Measurements from ENCODE around the gene ERCC1.

Gene ERCC1

DNA sequence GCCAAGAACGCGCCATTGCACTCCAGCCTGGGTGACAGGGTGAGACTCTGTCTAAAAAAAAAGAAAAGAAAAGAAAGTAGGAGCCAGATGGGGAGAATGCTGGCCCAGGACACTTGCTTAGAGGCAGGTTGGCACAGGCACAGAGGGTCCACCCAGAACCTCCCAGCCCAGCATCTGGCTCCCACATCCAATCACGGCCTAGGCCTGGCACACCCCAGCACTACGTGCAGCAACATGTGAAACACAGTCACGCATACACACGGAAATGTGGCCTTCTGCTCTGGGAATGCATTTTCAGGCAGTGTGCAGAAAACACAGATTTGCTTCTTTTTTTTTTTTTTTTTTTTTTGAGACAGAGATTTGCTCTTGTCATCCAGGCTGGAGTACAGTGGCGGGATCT is 23.2 kb upstream of the ERCC1 start:
- no peak overlapping the region for H3K27ac ChIP-seq
- TF ChIP-seq, protein P1, sequence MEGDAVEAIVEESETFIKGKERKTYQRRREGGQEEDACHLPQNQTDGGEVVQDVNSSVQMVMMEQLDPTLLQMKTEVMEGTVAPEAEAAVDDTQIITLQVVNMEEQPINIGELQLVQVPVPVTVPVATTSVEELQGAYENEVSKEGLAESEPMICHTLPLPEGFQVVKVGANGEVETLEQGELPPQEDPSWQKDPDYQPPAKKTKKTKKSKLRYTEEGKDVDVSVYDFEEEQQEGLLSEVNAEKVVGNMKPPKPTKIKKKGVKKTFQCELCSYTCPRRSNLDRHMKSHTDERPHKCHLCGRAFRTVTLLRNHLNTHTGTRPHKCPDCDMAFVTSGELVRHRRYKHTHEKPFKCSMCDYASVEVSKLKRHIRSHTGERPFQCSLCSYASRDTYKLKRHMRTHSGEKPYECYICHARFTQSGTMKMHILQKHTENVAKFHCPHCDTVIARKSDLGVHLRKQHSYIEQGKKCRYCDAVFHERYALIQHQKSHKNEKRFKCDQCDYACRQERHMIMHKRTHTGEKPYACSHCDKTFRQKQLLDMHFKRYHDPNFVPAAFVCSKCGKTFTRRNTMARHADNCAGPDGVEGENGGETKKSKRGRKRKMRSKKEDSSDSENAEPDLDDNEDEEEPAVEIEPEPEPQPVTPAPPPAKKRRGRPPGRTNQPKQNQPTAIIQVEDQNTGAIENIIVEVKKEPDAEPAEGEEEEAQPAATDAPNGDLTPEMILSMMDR (IDR thresholded peaks at IDR 0.05) = no peak
- H3K4me3 ChIP-seq (ENCODE audit: low read depth in 1 of 2, low read length in 1 of 2) = no peak overlapping the region
- H3K9me3 ChIP-seq = no peaks in the 10 kb centered on the region
- peaks cover 48% of the 10 kb centered on the region for H3K27me3 ChIP-seq
- no peaks in the 10 kb centered on the region for H3K36me3 ChIP-seq
- H3K4me1 ChIP-seq (ENCODE audit: control insufficient read depth in 1 of 2, insufficient read depth in 1 of 2, low read depth in 1 of 2, low read length in 1 of 2) = peaks cover 51 to 57% of the 10 kb centered on the region in 2 experiments

DNA sequence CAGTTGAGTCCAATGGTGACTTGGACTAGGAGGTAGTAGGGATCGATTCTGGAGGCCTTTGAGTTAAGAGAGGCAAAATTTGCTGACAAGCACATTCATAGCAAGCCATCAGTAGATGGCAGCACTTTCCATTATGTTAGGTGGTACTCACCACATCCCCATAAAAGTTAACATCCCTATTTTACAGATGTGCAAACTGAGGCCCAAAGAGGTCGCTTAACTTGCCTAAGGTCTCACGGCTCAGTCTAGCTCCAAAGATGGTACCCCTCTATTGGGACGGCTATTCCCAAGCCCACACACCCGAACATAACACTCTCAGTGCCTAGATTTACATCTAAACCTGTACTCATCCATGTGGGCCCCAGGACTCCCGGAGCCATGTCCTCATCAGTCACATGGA is 22.6 kb upstream of the ERCC1 start:
- H3K4me1 ChIP-seq (ENCODE audit: control insufficient read depth in 1 of 2, insufficient read depth in 1 of 2, low read depth in 1 of 2, low read length in 1 of 2) = peaks cover 46 to 53% of the 10 kb centered on the region in 2 experiments
- TF ChIP-seq, protein P1 (IDR thresholded peaks at IDR 0.05) = no peak
- H3K36me3 ChIP-seq = no peaks in the 10 kb centered on the region
- H3K27me3 ChIP-seq = peaks cover 43% of the 10 kb centered on the region
- no peaks in the 10 kb centered on the region for H3K9me3 ChIP-seq
- H3K4me3 ChIP-seq (ENCODE audit: low read depth in 1 of 2, low read length in 1 of 2) = no peak overlapping the region
- H3K27ac ChIP-seq = no peak overlapping the region

- Histone ChIP-seq H3K27ac (peak overlapping the region; percentile 84), H3K4me3 (ENCODE audit: low read depth in 1 of 2, low read length in 1 of 2) (peak overlapping the region in 1 of 2 experiments; percentile 54), H3K4me1 (ENCODE audit: control insufficient read depth in 1 of 2, insufficient read depth in 1 of 2, low read depth in 1 of 2, low read length in 1 of 2) (peaks cover 42 to 48% of the 10 kb centered on the region in 2 experiments), H3K27me3 (peaks cover 43% of the 10 kb centered on the region), H3K9me3 (no peaks in the 10 kb centered on the region), H3K36me3 (no peaks in the 10 kb centered on the region)
- TF ChIP-seq, protein P1 (IDR thresholded peaks at IDR 0.05) = no peak
Observed at GRCh38 chr19:45445139-45445538, 21.4 kb upstream of the ERCC1 start.

GRCh38 chr19:45444318-45445041 is 20.8 kb upstream of the ERCC1 start:
- Histone ChIP-seq H3K27ac (peak overlapping the region; percentile 84), H3K27me3 (peaks cover 43% of the 10 kb centered on the region), H3K4me3 (ENCODE audit: low read depth in 1 of 2, low read length in 1 of 2) (peak overlapping the region; percentile 1 to 54), H3K9me3 (no peaks in the 10 kb centered on the region), H3K36me3 (no peaks in the 10 kb centered on the region), H3K4me1 (ENCODE audit: control insufficient read depth in 1 of 2, insufficient read depth in 1 of 2, low read depth in 1 of 2, low read length in 1 of 2) (peaks cover 39 to 48% of the 10 kb centered on the region in 2 experiments)
- TF ChIP-seq, protein P1 (IDR thresholded peaks at IDR 0.05) = peak; percentile 45

DNA sequence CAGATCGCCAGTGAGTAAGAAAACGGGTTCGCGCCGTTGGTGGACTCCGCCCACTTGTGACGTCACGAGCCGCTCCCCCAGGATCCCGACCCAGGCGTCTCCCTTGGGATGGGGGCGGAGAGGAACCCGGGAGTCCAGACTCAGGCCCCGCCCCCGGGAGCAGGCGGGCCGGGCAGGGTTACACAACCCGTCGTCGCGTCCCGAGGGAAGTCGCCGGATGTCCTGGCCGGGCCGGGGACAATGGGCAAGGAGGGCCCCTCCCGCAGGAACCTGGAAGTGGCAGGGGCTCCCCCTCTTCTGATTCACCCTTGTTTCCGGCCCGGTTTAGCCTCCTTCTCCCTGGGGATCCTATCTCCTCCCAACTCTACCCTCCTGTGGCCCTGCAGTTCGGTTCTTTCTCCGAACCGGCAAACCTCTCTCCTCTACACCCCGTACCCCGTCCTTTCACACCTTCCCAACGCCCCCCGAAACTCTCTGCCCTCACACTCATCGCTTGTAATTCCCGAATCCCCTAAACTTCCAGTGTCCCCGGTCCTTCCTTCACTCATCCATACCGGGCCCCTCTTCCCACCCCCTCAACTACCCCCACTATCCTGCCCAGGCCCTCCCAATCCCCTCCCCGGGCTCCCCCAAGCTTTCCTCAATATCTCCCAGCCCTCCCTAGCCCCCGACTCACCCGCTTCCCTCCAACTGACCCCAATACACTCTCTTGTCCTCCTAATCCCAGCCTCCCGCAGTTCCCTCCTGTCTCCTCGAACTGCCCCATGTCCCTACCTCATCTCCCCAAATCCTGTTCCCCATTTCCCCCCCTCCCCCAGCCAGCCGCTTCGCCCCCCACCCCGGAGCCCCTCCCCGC is 20.0 kb upstream of the ERCC1 start:
- Histone ChIP-seq H3K27me3 (peaks cover 43% of the 10 kb centered on the region), H3K4me1 (ENCODE audit: control insufficient read depth in 1 of 2, insufficient read depth in 1 of 2, low read depth in 1 of 2, low read length in 1 of 2) (peaks cover 38 to 48% of the 10 kb centered on the region in 2 experiments), H3K9me3 (no peaks in the 10 kb centered on the region), H3K4me3 (ENCODE audit: low read depth in 1 of 2, low read length in 1 of 2) (peak overlapping the region; percentile 54 to 60), H3K36me3 (no peaks in the 10 kb centered on the region), H3K27ac (peak overlapping the region; percentile 84)
- TF ChIP-seq, protein P1 (IDR thresholded peaks at IDR 0.05) = no peak

Data from neutrophil (primary cell).